WTC11 (cell line): ENCODE data around the gene ACADVL.

Experiments used
- AFF4 ChIP-seq: sonication (generic); formaldehyde crosslinking; IDR thresholded peaks from 2 replicates; pipeline ENCODE4 v1.8.1; 2023; ENCODE audit warnings: mild to moderate bottlenecking, missing genetic modification reagents, borderline replicate concordance
- ATF2 ChIP-seq: sonication (generic); formaldehyde crosslinking; IDR thresholded peaks from 2 replicates; pipeline ENCODE4 v1.8.1; 2022; ENCODE audit warnings: low read depth, missing genetic modification reagents, borderline replicate concordance
- CTCF ChIP-seq: fragments of 200-600 bp; IDR thresholded peaks from 2 replicates; pipeline ENCODE4 v1.8.0; 2022; ENCODE audit warnings: antibody characterized with exemption
- PREB ChIP-seq: sonication (generic); formaldehyde crosslinking; IDR thresholded peaks from 2 replicates; pipeline ENCODE4 v1.8.1; 2022; ENCODE audit warnings: mild to moderate bottlenecking, missing genetic modification reagents, moderate library complexity, borderline replicate concordance
- SMAD3 ChIP-seq: sonication (generic); formaldehyde crosslinking; IDR thresholded peaks from 2 replicates; pipeline ENCODE4 v1.8.0; 2022; ENCODE audit warnings: missing genetic modification reagents, mild to moderate bottlenecking, borderline replicate concordance
- TEAD1 ChIP-seq: sonication (generic); formaldehyde crosslinking; IDR thresholded peaks from 2 replicates; pipeline ENCODE4 v1.8.0; 2022; ENCODE audit warnings: mild to moderate bottlenecking, missing genetic modification reagents
- TEAD4 ChIP-seq: sonication (generic); formaldehyde crosslinking; IDR thresholded peaks from 2 replicates; pipeline ENCODE4 v1.8.0; 2022; ENCODE audit warnings: mild to moderate bottlenecking, missing genetic modification reagents

- no peak for TF ChIP-seq CTCF
- no peak for TF ChIP-seq ATF2 (CRISPR knock-in tag)
- TF ChIP-seq SMAD3: no peak
- no peak for TF ChIP-seq TEAD4 (CRISPR knock-in tag)
- TF ChIP-seq AFF4 (CRISPR knock-in tag): no peak
- no peak for TF ChIP-seq TEAD1
- TF ChIP-seq PREB: no peak
Measured at GRCh38 chr17:7203391-7203790, 16.3 kb upstream of the ACADVL start.
